Fibroblast of skin of left quadriceps (primary cell): ENCODE measurements around the gene TRIM10.
"Not testable (repeated sequence)": the region's sequence is repeated elsewhere in the genome, so short reads cannot be mapped to it uniquely, and the experiment has no call there.

ENCODE experiments used
- DNase-seq, 2 experiments: peaks; one replicate each; pipeline ENCODE4 v3.0.0-alpha.2; 2013; ENCODE audit warnings: low read depth in 2 of 2

TRIM10 gene

DNA sequence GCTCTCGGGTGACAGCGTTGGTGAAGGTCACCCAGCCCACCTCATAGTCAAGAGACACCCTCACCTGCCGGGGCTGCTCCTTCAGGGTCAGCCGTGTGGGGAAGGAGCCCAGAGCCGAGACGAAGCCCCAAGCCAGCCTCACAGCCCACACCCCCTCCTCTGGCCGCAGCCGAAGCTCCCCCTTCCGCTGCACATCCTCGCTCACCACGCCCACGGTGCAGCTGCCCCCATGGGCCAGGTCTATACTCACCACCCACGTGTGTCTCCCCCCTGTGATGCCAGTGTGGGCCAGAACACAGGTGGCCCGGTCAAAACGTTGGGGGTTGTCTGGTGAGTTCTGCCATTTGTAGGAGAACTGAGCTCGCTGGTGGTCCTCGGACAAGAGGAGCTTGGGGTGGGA is 7.0 kb downstream of the TRIM10 start:
- no peak for DNase-seq

DNA sequence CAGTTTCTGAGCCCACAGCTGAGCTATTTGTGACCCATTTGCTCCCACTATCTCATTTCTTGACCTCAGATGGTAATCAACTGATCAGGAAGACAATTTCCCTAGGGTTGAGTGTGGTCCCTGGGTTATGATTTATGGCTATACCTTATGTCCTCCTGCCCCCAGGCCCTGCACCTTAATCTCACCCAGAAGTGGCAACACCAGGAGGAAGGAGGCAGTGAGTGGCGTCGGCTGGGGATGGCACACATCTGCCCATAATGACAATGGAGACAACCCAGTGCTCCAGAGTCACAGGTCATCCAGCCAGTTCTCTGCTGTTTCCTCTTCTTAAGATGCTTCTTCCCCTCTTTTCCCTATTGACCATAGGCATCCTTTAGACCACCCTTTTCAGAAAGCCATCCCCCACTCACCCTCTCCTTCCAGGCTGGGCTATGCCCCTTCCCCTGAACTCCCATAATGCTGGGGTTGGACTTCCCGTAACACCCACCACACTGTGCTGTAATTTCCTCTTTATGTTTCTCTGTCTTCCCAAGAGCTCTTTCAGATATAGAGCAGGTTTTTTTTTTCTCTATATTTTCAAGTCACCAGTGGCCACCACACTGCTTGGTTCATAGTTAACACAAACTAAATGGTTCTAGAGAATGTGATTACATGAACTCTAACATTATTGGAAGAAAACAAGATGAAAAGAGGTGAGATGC is 8.0 kb downstream of the TRIM10 start:
- no peak for DNase-seq

DNA sequence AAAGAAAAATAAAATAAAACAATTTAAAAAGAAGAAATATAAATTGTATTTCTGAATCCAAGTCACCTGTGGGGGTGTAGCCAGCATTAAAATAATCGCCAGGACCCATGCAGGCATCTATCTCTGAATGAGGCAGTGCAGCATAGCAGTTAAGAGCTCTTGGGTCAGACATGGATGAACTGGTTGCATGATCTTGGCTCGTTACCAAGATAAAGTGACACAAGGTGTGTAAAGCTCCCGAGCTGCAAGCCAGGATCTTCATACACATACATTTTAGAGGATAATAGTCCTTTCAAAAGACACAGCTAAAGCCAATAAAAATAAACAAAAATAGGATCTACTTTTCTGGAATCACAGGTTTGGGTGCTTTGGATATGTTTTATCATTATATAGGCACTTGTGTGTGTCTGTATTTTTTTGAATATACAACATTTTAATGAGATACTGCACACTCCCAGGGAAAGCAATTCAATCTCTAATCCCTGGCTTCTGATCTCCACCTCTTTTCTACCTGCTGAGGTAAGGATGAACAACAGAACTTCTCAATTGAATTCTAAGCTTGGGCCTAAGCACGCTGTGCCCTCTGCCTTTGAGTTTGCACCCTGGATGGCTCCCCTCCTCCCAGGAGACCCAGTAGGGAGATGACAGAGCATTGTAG is 8.9 kb downstream of the TRIM10 start:
- no peak for DNase-seq

DNA sequence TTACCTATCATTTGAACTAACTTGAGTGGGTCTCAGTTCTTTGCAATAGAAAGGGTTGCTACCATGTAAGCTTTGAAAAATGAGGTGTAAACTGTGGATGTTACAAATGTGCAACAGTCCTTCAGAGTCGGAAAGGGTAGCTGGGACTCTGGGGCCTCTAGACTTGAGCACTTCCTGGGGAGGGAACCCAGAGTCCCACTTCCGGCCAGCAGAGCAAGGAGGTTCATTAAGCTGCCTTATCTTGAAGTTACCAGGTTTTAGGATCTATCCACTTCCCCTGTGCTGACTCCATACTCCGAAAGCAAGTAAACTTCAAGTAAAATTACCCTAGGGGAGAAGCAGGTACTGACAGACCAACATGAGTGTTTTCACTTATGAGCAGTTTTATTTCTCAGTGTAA is 9.4 kb downstream of the TRIM10 start:
- DNase-seq: no peak

DNA sequence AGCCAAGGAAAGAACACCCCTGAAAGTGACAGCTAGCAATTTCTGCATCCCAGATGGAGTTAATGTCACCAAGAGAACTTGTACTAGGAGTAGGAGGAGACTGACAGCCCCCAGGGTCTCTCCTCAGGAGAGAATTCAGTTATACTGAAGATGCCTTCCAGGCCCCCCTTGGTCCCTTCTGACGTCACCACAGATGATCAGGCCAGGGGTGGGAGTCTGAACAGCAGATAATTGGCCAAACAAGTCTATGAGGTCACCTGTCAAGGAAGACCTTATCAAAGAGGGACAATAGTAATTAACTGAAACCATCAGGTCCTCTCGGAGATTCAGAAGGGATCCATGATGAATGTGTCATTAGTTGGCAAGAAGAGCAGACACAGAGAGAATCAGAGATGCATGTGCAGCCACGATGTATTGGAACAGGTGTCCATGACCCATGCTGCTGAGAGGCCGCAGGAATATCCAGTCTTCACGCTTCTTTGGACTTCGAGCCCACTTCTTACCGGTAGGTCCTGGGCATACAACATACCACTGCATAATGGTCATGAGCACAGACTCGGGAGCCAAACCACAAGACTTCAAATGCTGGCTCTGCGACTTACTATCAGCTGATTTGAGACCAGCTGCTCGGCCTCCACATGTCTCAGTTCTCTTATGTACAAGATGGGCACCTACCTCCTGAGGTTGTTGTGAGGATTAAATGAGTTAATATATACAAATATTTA is 10.2 kb downstream of the TRIM10 start:
- DNase-seq: no peak

DNA sequence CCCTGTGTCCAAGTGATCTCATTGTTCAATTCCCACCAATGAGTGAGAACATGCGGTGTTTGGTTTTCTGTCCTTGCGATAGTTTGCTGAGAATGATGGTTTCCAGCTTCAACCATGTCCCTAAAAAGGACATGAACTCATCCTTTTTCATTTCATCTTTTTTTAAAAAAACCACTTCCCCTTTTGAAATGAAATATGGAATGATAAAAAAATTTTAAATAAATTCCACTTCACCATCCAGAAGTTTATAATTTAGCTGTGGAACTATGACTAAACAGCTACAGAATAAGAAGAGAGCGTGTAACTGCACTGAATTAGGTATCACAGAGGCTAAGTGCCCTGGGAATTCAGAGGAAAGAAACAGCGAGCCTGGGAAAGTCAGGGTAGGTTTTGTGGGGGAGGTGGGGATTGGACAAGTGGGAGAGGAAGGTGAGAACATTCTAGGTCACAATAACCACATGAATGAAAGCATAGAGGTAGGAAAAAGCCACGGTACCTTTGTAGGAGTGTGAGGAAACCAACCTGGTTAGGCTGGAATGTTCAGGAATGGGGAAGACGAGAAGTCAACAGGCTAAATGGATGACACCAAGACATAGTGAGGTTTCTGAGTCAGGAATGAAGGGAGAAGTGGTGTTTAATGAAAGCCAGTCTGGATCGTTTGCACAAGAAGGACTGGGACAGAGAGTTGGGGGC is 11.0 kb downstream of the TRIM10 start:
- DNase-seq: no peak

DNA sequence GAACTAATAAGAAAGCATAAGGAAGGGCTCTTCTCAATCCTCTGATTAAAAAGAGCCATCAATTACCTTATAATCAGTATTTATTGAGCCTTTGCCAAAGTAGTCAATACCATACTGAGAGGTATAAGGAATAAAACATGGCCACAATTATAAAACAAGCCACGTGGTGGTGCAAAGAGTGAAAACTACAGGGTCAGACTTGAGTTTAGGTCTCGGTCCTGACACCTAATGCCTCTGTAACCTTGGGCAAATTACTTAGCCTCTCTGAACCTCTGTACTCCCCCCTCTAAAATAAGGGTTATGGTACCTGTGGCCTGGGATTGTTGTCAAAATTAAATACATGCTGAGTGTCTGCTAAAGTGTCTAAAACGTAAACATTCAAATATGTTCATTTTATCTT is 11.8 kb downstream of the TRIM10 start:
- DNase-seq: no peak

DNA sequence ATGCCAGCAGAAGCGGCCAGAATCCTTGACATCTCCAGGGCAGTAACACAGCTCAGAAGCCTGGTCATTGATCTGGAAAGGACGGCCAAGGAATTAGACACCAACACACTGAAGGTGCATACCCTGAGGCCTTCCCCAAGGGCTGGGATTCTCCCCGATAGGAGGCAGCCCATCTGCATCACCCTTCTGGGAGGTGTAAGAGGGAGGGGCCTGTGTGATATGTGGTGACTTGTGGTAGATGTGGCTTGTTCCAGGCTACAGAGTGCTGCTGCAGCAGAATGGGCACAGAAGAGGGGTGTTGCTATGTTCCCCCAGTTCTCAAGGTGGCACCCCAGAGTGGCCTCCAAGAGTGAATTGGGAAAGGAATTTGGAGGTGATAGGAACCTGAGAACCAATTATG is 13.9 kb downstream of the TRIM10 start:
- DNase-seq: no peak

DNA sequence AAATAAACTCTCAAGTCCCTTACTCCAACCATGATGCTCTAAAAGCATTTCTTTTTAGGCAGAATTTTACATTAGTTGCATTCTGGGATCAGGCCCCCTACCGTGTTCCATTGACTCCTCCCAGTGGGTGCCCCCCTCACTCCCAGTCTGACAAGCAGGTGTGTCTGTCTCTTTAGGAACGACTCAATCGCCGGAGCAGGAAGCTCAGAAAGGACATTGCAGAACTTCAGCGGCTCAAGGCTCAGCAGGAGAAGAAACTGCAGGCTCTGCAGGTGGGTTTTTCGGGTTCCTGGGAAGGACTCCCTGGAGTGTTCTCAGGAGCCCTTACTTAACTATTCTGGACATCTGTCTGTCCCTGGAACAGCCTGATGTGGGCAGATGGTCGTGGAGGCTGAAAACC is 15.2 kb downstream of the TRIM10 start:
- DNase-seq: no peak

DNA sequence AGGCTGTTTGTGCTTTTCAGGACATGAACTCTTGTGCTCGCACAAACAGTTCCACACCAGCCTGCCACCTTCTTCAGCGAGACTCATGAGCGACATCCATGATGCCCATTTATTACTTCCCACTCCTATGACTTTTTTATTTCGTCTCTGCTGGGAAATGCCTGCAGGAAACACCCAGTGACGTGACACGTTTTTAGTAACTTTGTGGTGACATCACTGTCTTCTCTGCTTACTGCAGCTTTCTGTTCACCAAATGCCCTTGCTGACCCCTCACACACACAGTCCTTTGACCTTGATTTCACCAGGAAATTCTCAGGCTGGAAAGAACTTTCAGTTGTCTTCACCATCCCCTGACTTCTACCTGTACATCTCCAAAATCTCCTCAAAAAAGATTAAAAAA is 16.2 kb downstream of the TRIM10 start:
- no peak for DNase-seq

DNA sequence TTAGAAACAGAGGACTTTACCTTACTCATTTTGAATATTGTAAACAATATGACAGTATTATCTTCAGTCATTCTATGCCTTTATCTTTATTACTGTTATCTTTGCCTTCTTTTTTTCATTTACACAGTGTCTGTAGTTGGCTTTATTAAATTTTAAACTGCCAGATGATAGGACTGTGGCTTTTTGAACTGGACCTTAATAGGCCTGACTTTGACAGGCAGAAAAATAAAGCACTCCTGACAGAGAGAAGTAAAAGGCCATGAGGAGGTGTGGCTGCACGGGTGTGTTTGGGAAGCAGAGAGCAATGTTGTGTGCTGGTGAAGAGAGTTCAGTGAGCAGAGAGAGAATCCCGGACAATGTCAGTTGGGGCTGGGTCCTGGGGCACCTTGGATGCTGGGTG is 17.2 kb downstream of the TRIM10 start:
- DNase-seq: no peak

DNA sequence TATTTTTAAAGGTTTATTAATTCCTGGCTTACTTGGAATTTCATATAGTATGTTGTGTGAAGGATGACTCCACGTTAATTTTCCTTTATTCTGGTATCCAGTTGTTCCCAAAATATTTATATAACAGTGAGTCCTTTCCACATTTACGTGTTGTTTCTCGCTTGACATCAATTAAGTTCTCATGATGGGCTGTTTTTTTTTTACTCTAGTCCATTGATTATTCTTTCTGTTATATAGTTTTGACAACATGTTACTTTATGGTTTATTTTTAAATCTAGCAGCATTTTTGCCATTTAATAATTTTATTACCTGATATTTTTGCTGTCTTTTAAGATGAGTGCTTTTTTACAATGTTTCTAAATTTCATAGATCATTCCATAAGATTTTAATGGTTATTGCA is 18.3 kb downstream of the TRIM10 start:
- DNase-seq: no peak

DNA sequence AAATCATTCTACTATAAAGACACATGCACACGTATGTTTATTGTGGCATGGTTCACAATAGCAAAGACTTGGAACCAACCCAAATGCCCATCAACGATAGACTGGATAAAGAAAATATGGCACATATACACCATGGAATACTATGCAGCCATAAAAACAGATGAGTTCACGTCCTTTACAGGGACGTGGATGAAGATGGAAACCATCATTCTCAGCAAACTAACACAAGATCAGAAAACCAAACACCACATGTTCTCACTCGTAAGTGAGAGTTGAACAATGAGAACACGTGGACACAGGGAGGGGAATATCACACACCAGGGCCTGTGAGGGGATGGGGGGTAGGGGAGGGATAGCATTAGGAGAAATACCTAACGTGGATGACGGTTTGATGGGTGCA is 20.8 kb downstream of the TRIM10 start:
- DNase-seq: not testable (repeated sequence)

DNA sequence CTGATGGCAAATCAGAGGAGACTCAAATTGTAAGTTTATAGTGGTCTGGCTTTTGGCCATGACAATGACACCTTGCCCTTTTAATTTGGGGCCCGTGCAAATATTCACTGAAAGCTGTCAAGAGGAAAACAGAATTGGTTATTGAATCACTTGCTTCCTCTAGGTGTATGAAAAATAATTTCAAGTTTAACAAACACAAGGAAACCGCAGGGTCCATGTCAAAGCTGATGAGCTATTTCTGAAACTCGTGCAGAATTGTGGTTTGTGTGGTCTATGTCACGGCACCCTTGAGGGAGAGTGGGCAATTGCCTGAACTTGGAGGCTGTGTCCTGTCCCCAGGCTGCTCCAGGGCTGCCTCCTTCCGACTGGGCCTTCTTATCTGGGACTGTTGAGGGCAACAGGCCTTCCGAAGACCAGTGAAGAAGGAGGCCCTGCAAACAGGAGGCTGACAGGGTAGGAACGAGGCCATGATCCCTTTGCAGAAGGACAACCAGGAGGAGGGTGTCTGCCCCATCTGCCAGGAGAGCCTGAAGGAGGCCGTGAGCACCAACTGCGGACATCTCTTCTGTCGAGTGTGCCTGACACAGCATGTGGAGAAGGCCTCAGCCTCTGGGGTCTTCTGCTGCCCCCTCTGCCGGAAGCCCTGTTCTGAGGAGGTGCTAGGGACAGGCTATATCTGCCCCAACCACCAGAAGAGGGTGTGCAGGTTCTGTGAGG is 24.3 kb downstream of the TRIM10 start:
- no peak for DNase-seq

DNA sequence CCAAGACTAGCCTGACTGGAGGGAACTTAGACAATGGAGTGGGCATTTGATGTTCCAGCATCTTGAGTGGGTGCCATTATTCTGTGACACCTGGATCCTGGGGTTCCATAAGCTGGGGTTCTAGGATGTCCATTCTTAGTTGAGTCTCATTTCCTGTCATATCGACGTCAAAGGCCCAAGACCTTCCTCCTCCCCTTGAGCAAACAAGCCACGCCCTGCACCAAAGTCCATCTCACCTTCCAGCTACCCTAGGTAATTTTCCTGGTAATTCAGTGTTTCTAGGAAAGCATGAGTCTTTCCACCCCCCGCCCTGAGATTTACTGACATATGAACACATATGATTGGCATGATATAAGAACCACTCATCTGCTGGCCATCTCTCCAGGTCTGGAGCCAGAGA is 25.3 kb downstream of the TRIM10 start, which contains the start of gene TRIM40:
Gene TRIM40 (plus strand): TSS at position 384 of the 400 bp plus-strand sequence. CDS start 897 bp downstream, outside the sequence.
- no peak for DNase-seq

DNA sequence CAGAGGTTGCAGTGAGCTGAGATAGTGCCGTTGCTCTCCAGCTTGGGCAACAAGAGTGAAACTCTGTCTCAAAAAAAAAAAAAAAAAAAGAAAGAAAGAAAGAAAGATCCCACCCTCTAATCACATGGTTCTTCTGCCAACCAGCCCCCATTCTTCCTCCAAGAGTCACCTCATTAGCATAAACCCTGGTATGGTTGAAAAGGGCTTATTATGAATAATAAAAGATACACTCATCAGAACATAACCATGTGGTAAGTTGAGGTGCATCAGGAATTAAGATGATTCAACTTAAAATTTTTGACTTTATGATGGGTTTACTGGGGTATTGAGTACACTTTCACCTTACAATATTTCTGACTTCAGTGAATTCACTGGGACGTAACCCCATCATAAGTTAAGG is 25.9 kb downstream of the TRIM10 start:
- no peak for DNase-seq

DNA sequence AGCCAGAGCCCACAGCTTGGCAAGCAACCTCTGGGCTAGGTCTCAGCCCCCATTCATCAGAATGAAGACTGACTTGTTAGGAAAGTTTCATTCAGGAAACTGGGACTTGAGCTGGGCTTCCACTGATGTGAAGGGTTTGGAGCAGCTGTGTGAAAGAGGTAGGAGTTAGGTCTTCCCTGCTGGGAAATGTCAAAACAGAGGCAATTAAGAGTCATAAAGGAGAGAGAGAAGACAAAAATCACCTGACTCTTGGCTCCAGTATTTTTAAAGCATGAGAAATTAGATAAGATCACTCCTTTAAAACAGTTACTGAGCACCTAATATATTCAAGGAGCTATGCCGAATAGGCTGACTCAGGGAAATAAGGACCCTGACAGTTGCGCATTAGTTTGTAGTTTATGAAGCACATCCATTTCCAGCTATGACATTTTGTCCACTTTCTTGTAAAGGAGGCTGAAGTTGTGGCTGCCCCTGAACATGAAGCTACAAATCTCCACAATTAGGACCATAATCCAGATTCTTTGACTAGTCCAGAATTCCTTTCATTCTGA is 29.0 kb downstream of the TRIM10 start:
- no peak for DNase-seq

DNA sequence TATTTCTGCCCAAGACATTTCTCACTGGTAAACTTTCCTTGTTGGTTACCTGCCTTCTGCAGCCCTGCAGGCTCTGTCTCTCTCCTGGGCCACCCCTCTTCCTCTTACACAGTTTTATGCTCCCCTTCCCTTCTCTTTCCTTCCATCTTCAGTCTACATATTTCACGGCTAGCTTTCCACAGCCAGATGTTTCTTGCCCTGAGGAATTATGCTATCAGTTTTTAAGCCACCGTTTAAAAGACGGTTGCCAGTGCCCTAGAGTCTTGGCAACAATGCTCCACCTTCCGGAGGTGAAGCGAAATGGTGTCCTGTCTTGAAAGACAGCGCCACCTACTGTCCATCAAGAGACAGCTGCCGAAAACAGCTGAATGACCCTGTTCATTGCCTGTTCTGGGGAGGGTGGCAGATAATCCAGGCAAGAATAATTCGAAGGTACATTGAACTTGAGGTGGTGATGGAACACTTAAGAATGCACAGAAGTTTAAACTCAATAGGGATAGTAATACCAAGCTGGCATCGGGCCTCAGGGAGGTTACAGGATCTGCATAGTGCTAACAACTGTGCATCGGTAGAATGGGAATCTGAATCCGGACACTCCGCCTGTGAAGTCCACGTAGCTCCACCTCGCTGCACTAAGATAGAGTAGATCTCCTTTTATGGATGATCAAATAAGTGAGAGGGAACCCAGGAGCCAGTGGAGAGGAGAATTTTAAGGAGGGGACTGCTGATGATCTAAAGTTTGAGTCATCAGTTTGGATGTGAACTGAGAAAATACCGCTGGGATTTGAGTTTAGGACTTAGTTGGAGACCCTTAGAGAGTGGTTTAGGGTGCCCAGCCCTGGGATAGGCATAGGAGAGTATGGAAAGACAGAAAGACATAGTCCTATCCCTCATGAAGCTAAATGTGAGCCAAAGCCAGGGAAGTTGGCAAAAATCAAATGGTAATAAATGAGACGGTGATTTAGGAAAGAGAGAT is 29.8 kb downstream of the TRIM10 start:
- peak; percentile 65 to 70 for DNase-seq

DNA sequence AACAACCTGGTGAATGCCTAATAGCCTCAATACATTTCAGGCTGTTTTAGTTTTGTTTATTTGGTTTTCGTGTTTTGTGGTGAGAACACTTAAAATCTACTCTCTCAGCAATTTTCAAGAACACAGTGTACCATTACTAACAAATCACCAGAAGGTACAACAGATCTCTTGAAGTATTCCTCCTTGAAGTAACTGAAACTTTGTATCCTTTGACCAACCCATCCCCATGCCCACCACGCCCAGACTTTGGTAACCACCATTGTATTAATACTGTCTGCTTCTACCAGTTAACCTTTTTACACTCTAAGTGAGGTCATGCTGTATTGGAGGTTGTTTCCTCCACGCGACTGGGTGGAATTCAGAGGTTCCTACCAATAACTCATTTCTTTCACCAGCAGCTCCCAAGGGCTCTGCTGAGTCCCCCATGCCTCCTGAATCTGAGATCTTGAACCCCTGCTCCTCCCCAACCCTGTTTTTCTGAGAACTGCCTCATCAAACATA is 30.8 kb downstream of the TRIM10 start:
- no peak for DNase-seq
